KMS-11 (cell line): ENCODE results near the gene PRKACA.
A peak's percentile ranks its signal among the peaks of the same experiment; 100 is the strongest.

Source experiments
- H2AFZ ChIP-seq: fragments of 200-600 bp; sonication (generic); 2 replicates; pipeline ENCODE4 v1.6.1; 2016; ENCODE audit warnings: antibody characterized with exemption, mixed run types, low read depth
- H3K27ac ChIP-seq: fragments of 200-600 bp; sonication (generic); 2 replicates; pipeline ENCODE4 v1.6.1; 2016; ENCODE audit warnings: mild to moderate bottlenecking, mixed run types
- H3K27me3 ChIP-seq: fragments of 200-600 bp; sonication (generic); 2 replicates; pipeline ENCODE4 v1.6.1; 2017; ENCODE audit warnings: mild to moderate bottlenecking, low read depth, mixed run types, moderate library complexity; ENCODE audit not compliant: insufficient read depth
- H3K36me3 ChIP-seq: fragments of 200-600 bp; sonication (generic); 2 replicates; pipeline ENCODE4 v1.6.1; 2017; ENCODE audit warnings: mild to moderate bottlenecking, mixed run types; ENCODE audit not compliant: insufficient read depth
- H3K4me1 ChIP-seq: fragments of 200-600 bp; sonication (generic); 2 replicates; pipeline ENCODE4 v1.6.1; 2016; ENCODE audit warnings: mild to moderate bottlenecking, low read depth, mixed run types; ENCODE audit not compliant: poor library complexity, severe bottlenecking
- H3K4me2 ChIP-seq: fragments of 200-600 bp; sonication (generic); 2 replicates; pipeline ENCODE4 v1.7.0; 2016; ENCODE audit warnings: mild to moderate bottlenecking, mixed run types
- H3K4me3 ChIP-seq: fragments of 200-600 bp; sonication (generic); IDR thresholded peaks from 2 replicates; pipeline ENCODE4 v1.6.1; 2017; ENCODE audit warnings: low read depth, low read length, mixed read lengths; ENCODE audit not compliant: insufficient read depth
- H3K79me2 ChIP-seq: fragments of 200-600 bp; sonication (generic); 2 replicates; pipeline ENCODE4 v1.6.1; 2016; ENCODE audit warnings: low read depth, mixed run types; ENCODE audit not compliant: insufficient read depth
- H3K9ac ChIP-seq: fragments of 200-600 bp; sonication (generic); 2 replicates; pipeline ENCODE4 v1.6.1; 2016; ENCODE audit warnings: mild to moderate bottlenecking, mixed run types
- H4K20me1 ChIP-seq: fragments of 200-600 bp; sonication (generic); 2 replicates; pipeline ENCODE4 v1.6.1; 2016; ENCODE audit warnings: mild to moderate bottlenecking, mixed run types; ENCODE audit not compliant: insufficient read depth
- TF ChIP-seq, protein P1 (sequence below): fragments of 200-600 bp; sonication (generic); conservative IDR thresholded peaks from 2 replicates; pipeline ENCODE4 v1.6.1; 2017; ENCODE audit warnings: low read depth, mild to moderate bottlenecking, antibody characterized with exemption, low read length, moderate library complexity, mixed read lengths

PRKACA gene

DNA sequence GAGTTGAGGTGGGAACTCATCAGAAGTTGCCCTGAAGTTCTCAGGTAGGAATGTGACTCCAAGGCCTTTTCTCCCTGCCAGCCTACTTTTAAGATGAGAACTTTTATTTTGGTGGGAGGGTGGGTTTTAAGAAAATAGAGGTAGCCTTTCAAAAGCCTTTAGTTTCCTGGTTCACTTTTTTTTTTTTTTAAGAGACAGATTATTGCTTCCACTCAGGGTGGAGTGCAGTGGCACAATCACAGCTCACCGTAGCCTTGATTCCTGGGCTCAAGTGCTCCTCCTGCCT is 34.9 kb downstream of the PRKACA start:
- Histone ChIP-seq H3K4me3 (no peak overlapping the region), H3K27me3 (no peaks in the 10 kb centered on the region), H4K20me1 (no peaks in the 10 kb centered on the region), H3K79me2 (no peaks in the 10 kb centered on the region), H3K4me2 (0 out of 2 replicates have a peak overlapping the region, but pooled peaks have one; percentile 75), H3K9ac (no peak overlapping the region), H3K4me1 (peaks cover 10% of the 10 kb centered on the region), H3K27ac (no peak overlapping the region), H2AFZ (no peak overlapping the region), H3K36me3 (no peaks in the 10 kb centered on the region)
- TF ChIP-seq, protein P1, sequence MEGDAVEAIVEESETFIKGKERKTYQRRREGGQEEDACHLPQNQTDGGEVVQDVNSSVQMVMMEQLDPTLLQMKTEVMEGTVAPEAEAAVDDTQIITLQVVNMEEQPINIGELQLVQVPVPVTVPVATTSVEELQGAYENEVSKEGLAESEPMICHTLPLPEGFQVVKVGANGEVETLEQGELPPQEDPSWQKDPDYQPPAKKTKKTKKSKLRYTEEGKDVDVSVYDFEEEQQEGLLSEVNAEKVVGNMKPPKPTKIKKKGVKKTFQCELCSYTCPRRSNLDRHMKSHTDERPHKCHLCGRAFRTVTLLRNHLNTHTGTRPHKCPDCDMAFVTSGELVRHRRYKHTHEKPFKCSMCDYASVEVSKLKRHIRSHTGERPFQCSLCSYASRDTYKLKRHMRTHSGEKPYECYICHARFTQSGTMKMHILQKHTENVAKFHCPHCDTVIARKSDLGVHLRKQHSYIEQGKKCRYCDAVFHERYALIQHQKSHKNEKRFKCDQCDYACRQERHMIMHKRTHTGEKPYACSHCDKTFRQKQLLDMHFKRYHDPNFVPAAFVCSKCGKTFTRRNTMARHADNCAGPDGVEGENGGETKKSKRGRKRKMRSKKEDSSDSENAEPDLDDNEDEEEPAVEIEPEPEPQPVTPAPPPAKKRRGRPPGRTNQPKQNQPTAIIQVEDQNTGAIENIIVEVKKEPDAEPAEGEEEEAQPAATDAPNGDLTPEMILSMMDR, result no peak

DNA sequence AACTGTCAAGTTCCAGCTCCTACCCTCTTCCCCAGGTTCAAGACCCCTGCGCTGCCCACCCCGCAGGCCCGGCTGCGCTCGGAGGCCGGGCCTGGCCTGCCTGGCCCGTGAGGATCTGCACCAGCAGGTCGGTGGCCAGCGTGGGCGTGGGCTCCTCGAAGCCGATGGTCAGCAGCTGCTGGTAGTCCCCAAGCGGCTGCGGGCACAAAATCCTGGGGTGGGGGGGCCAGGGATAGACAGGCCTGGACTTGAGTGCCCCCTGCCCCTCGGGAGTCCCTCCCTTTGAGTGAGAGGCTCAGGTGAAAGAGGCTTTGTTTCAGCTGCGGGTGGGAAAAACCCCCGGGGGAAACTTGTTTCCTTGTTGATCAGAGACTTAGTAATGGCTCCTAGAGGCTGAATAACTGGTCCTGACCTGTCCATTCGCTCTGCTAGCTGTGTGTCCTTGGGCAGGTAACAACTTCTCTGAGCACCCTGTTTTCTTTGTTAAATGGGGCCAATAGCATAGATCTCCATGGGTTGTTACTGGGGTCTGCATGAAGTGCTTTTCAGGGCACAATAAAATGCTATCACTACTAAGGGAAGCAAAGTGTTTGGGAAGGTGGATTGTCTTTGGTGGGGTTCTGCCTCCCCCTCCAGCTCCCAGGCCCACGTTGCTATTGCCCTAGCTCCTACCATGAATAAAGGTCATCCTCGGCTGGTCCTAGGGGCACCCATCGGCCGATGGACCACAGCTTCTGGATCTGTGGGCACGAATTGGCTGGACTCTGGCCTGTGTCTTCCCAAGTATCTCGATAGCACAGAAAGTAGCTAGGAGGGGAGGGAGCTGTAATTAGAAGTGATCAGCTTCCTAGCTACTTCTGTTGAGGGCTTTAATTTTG is 35.5 kb downstream of the PRKACA start:
- peaks cover 10% of the 10 kb centered on the region for H3K4me1 ChIP-seq
- no peaks in the 10 kb centered on the region for H3K36me3 ChIP-seq
- H4K20me1 ChIP-seq, result no peaks in the 10 kb centered on the region
- TF ChIP-seq, protein P1, result no peak
- H3K27me3 ChIP-seq, result no peaks in the 10 kb centered on the region
- peak overlapping the region; percentile 75 for H3K4me2 ChIP-seq
- no peaks in the 10 kb centered on the region for H3K79me2 ChIP-seq
- peak overlapping the region; percentile 72 for H2AFZ ChIP-seq
- H3K4me3 ChIP-seq, result no peak overlapping the region
- peak overlapping the region; percentile 61 for H3K9ac ChIP-seq
- H3K27ac ChIP-seq, result peak overlapping the region; percentile 28; the same call in 1 of the 2 replicates

DNA sequence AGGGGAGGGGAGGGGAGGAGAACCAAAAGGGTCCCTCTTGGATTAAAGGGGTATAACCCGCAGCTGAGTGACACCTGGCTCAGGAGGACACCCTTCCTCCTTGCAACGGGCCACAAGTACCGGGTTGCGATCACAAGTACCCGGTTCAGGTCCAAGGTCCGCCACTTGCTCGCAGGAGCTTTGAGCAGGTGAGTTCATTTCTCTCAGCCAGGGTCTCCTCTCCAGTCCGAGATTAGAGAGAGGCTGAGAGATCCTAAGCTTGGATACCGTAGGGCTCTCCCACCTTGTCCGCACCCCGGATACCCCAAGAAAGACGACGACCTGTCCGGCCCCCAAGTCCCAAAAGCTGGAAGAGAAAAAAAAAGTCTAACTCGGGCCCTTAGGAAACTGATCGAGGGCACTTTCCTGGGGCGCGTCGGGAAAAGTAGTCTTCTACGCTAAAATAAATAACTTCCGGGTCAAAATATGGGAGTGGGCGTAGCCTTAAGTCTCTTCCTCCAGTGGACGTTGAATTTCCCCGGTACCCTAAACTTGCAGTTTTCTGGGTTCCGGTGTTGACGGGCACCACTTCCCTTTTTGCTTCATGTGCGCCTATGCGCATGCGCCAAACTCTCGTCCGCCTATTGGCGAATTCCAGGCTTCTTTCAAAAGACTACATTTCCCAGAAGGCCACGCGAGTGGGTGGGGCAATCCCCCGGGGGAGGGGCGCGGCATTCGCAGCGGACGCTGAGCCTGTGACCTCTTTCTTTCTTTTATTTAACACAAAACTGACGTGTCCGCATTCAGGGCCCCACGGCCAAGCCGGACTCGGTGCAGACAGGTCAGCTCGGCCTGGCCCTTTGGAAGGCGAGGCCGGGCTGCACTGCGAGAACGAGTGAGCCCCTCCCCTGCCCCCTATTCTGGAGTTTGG is 36.4 kb downstream of the PRKACA start:
- H2AFZ ChIP-seq, result peak overlapping the region; percentile 72
- H3K36me3 ChIP-seq, result no peaks in the 10 kb centered on the region
- H3K27ac ChIP-seq, result peak overlapping the region; percentile 35
- H3K79me2 ChIP-seq, result no peaks in the 10 kb centered on the region
- H3K4me2 ChIP-seq, result peak overlapping the region; percentile 75
- H3K4me3 ChIP-seq, result no peak overlapping the region
- H3K27me3 ChIP-seq, result no peaks in the 10 kb centered on the region
- TF ChIP-seq, protein P1, result no peak
- peaks cover 10% of the 10 kb centered on the region for H3K4me1 ChIP-seq
- H3K9ac ChIP-seq, result peak overlapping the region; percentile 61
- no peaks in the 10 kb centered on the region for H4K20me1 ChIP-seq

DNA sequence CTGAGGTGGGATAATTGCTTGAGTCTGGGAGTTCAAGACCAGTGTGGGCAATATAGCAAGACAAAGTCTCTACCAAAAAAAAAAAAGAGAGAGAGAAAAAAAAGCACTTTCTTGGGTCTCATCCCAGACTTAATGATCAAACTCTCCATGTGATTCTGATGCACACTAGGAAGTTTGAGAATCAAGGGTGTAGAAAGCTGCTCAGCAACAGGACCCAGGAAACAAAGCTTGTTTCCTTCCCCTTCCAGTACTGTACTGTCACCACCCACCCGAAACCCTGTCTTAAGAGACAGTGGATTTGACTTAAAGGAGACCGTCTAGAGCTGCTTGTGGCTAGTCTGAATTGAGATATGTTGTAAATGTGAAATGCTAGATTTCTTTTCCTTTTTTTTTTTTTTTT is 39.2 kb downstream of the PRKACA start:
- Histone ChIP-seq H2AFZ (no peak overlapping the region), H4K20me1 (no peaks in the 10 kb centered on the region), H3K4me2 (no peak overlapping the region), H3K4me1 (peaks cover 28% of the 10 kb centered on the region), H3K27me3 (peaks cover 4% of the 10 kb centered on the region; the same call in 1 of the 2 replicates), H3K36me3 (no peaks in the 10 kb centered on the region), H3K27ac (no peak overlapping the region), H3K79me2 (no peaks in the 10 kb centered on the region), H3K4me3 (no peak overlapping the region), H3K9ac (no peak overlapping the region)
- TF ChIP-seq, protein P1, result no peak
